Body of pancreas (tissue), 4 donors: Measurements from ENCODE around the gene REXO4. TPM values are rescaled to one million over a fixed set of nuclear protein-coding genes. Genes with fewer than 3 reads are reported as not detected.

Source experiments
- ATAC-seq: fragments of 150-250 bp; one replicate; pipeline ENCODE4 v1.9.1; 2016
- DNase-seq, 4 donors: peaks; one replicate each; pipeline ENCODE4 v3.0.0-alpha.2; 2019
- H3K27ac ChIP-seq, 4 donors: fragments of 200-600 bp; sonication (generic); 1 replicate in 3 of 4; 2 replicates in 1 of 4; pipeline versions ENCODE4 v1.5.1 to v1.6.1; 2016 to 2019; ENCODE audit warnings: mild to moderate bottlenecking in 1 of 4, mixed read lengths in 1 of 4, moderate library complexity in 1 of 4
- H3K27me3 ChIP-seq, 2 donors: fragments of 200-600 bp; sonication (generic); one replicate each; pipeline ENCODE4 v1.6.0; 2016; ENCODE audit warnings: mild to moderate bottlenecking in 1 of 2
- H3K36me3 ChIP-seq, 2 donors: fragments of 200-600 bp; sonication (generic); replicated peaks in 1 of 2; 2 replicates each; pipeline ENCODE4 v1.5.1; 2016; ENCODE audit warnings: low read depth in 2 of 2; ENCODE audit not compliant: insufficient read depth in 1 of 2
- H3K4me1 ChIP-seq: fragments of 200-600 bp; sonication (generic); one replicate; pipeline ENCODE4 v1.6.0; 2016
- H3K4me3 ChIP-seq, 2 donors: fragments of 200-600 bp; sonication (generic); 1 replicate in 1 of 2; 2 replicates in 1 of 2; pipeline ENCODE4 v1.5.1; 2016 to 2019
- H3K9me3 ChIP-seq, 3 donors: fragments of 200-600 bp; sonication (generic); 1 replicate in 2 of 3; 2 replicates in 1 of 3; pipeline ENCODE4 v1.5.1; 2016
- POLR2A ChIP-seq, 3 donors: fragments of 450-650 bp; IDR thresholded peaks; one replicate each; pipeline ENCODE4 v1.6.1; 2016; ENCODE audit warnings: antibody characterized with exemption in 3 of 3, mild to moderate bottlenecking in 2 of 3
- WGBS, 2 donors: methylation state at CpG; one replicate each; pipeline ENCODE4 v1.1.5; 2017; 5-methylcytosine and 5-hydroxymethylcytosine counted together
- intact Hi-C: fragments of 100-400 bp; cut with DNase I; formaldehyde crosslinking; loops from one replicate; pipeline ENCODE4 v1.15.1; 2023
- total RNA-seq, 2 donors: library from RNA; depleted of rRNA; stranded (reverse); fragments of >200 nt; gene quantifications; one replicate each; pipeline ENCODE4 v1.1.0, GENCODE V29; 2016
- TF ChIP-seq, protein P1 (sequence below), 7 experiments: fragments of 450-650 bp in 4 of 7; fragments of 200-600 bp in 3 of 7; sonication (generic) in 3 of 7; IDR thresholded peaks; one replicate each; pipeline ENCODE4 v1.5.1; 2016 to 2019; ENCODE audit warnings: antibody characterized with exemption in 7 of 7

REXO4 gene
- total RNA-seq, 2 donors from 2014 or later = 15.6 to 21.8 TPM

DNA sequence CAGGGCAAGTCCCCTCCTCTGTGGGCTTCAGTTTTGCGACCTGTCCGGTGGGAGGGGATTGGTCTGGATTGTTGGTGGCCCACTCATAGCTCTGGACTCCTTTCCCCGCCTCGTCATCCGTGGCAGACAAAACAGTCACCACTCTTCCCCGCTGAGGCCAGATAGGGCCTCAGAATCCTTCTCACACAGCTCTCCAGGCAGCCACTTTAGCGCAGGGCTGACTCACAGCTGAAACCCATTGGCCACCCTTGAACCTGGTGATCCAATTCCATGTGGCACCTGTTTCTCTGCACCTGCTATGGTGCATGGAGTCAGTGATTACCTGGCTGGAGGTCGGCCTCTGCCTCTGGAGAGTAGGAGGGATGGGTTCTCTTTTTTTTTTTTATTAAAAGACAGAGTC is 26.2 kb upstream of the REXO4 start:
- Histone ChIP-seq H3K4me3 (no peak overlapping the region), H3K36me3 (no peaks in the 10 kb centered on the region), H3K4me1 (no peaks in the 10 kb centered on the region), H3K9me3 (no peaks in the 10 kb centered on the region), H3K27ac (no peak overlapping the region), H3K27me3 (no peaks in the 10 kb centered on the region)
- ATAC-seq (no peak), DNase-seq (no peak)
- 88 to 93% methylated on average over 3 to 8 of the region's 8 CpGs for WGBS, 2 donors
- TF ChIP-seq, protein P1, sequence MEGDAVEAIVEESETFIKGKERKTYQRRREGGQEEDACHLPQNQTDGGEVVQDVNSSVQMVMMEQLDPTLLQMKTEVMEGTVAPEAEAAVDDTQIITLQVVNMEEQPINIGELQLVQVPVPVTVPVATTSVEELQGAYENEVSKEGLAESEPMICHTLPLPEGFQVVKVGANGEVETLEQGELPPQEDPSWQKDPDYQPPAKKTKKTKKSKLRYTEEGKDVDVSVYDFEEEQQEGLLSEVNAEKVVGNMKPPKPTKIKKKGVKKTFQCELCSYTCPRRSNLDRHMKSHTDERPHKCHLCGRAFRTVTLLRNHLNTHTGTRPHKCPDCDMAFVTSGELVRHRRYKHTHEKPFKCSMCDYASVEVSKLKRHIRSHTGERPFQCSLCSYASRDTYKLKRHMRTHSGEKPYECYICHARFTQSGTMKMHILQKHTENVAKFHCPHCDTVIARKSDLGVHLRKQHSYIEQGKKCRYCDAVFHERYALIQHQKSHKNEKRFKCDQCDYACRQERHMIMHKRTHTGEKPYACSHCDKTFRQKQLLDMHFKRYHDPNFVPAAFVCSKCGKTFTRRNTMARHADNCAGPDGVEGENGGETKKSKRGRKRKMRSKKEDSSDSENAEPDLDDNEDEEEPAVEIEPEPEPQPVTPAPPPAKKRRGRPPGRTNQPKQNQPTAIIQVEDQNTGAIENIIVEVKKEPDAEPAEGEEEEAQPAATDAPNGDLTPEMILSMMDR (IDR thresholded peaks at IDR 0.05) = no peak
- TF ChIP-seq POLR2A (IDR thresholded peaks at IDR 0.05) = no peak
- intact Hi-C loops = no loop called here

DNA sequence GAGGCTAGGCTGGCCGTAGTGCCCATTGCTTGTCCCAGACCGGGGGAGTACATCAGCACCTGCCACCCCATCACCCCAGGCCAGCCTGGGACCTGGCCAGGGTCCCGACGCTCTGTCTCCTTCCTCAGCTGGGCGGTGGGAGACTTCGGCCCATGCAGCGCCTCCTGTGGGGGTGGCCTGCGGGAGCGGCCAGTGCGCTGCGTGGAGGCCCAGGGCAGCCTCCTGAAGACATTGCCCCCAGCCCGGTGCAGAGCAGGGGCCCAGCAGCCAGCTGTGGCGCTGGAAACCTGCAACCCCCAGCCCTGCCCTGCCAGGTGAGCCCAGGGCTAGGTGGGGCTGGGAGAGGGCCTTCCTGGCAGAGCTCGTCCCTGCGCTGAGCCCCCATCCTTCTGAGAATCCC is 25.4 kb upstream of the REXO4 start:
- no peaks in the 10 kb centered on the region for H3K9me3 ChIP-seq
- DNase-seq = no peak
- no peaks in the 10 kb centered on the region for H3K4me1 ChIP-seq
- no peak for ATAC-seq
- H3K36me3 ChIP-seq = no peaks in the 10 kb centered on the region
- no peak overlapping the region for H3K4me3 ChIP-seq
- no peak overlapping the region for H3K27ac ChIP-seq
- TF ChIP-seq POLR2A (IDR thresholded peaks at IDR 0.05) = no peak
- TF ChIP-seq, protein P1 (IDR thresholded peaks at IDR 0.05) = no peak
- no peaks in the 10 kb centered on the region for H3K27me3 ChIP-seq
- WGBS, 2 donors = 82 to 100% methylated on average over 1 to 11 of the region's 15 CpGs
- intact Hi-C loops = no loop called here

DNA sequence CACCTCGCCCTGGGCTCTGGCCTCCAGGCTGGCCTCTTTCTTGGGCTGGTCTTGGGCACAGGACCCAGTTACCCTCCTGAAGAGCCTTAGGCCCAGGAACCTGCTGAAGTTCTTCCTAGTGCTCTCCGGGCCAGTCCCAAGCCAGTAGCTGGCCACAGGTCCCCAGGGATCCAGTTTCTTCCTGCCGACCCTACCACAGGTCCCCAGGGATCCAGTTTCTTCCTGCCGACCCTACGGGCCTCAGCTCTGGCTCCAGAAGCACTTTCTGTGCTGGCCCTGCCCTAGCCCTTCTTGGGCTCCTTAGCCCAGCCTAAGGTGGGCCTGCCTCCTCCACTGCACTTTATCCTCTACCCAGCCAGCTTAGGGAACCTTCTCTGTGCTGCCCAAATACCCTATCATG is 23.8 kb upstream of the REXO4 start:
- TF ChIP-seq, protein P1 (IDR thresholded peaks at IDR 0.05) = no peak
- TF ChIP-seq POLR2A (IDR thresholded peaks at IDR 0.05) = no peak
- intact Hi-C loops = no loop called here
- ATAC-seq = no peak

DNA sequence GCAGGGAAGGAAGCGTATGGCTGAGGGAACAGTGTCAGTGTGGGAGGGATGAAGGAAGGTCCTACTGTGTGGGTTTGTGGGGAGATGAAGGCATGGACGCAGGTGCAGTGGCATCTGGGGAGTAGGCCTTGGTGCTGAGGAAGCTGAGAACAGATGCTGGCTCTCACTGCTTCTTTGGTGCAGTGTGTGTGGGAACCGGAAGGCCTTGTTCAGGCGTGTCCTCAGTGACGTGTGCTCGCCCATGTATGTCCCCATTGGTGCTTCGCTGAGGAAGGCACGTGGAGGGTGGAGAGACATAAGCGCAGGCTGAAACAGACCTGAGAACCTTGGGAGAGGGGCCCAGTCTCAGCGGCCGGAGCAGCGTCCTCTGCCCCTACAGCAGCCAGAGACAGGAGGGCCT is 23.1 kb upstream of the REXO4 start:
- H3K27me3 ChIP-seq = no peaks in the 10 kb centered on the region
- no peak overlapping the region for H3K27ac ChIP-seq
- no peak for DNase-seq
- TF ChIP-seq, protein P1 (IDR thresholded peaks at IDR 0.05) = no peak
- TF ChIP-seq POLR2A (IDR thresholded peaks at IDR 0.05) = no peak
- no peaks in the 10 kb centered on the region for H3K9me3 ChIP-seq
- intact Hi-C loops = no loop called here
- ATAC-seq = no peak
- no peak overlapping the region for H3K4me3 ChIP-seq
- no peaks in the 10 kb centered on the region for H3K4me1 ChIP-seq
- no peaks in the 10 kb centered on the region for H3K36me3 ChIP-seq
- 88 to 93% methylated on average over 11 to 12 of the region's 12 CpGs for whole genome bisulfite sequencing, 2 donors

More for the DNA sequence above, 23.8 kb upstream of the REXO4 start:
- no peak overlapping the region for H3K4me3 ChIP-seq
- H3K27me3 ChIP-seq = no peaks in the 10 kb centered on the region
- no peaks in the 10 kb centered on the region for H3K9me3 ChIP-seq
- WGBS, 2 donors = 68 to 75% methylated on average over 4 to 5 of the region's 5 CpGs
- no peak for DNase-seq
- H3K27ac ChIP-seq = no peak overlapping the region
- no peaks in the 10 kb centered on the region for H3K4me1 ChIP-seq
- H3K36me3 ChIP-seq = no peaks in the 10 kb centered on the region

DNA sequence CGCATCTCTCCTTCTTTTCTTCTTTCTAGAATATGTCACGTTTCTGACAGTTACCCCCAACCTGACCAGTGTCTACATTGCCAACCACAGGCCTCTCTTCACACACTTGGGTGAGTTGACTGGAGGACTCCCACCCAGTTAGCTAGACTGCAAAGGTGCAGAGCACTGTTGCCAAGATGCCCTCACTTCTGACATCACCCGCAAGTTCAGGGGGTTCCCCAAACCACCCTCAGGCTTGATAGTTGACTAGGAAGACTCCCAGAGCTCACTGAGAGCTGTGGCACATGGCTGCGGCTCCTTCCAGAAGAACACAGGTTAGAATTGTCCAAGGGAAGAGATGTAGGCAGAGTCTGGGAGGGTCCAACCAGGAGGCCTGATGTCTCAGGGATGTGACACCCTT is 21.5 kb upstream of the REXO4 start:
- no peak overlapping the region for H3K27ac ChIP-seq
- no peaks in the 10 kb centered on the region for H3K4me1 ChIP-seq
- intact Hi-C loops = no loop called here
- H3K27me3 ChIP-seq = no peaks in the 10 kb centered on the region
- no peaks in the 10 kb centered on the region for H3K9me3 ChIP-seq
- no peak for DNase-seq
- 59 to 71% methylated on average over 3 to 4 of the region's 4 CpGs for WGBS, 2 donors
- no peak overlapping the region for H3K4me3 ChIP-seq
- no peak for ATAC-seq
- H3K36me3 ChIP-seq = no peaks in the 10 kb centered on the region
- TF ChIP-seq, protein P1 (IDR thresholded peaks at IDR 0.05) = no peak
- TF ChIP-seq POLR2A (IDR thresholded peaks at IDR 0.05) = no peak
